Activated T-helper 17 cell treated with anti-CD3 and anti-CD28 coated beads, Interleukin-2, amount 50 U/mL, for 72 hours (primary cell): ENCODE results near the gene RNF144B. TPM values are rescaled to one million over a fixed set of nuclear protein-coding genes. Genes with fewer than 3 reads are reported as not detected.
"Not testable (repeated sequence)": the region's sequence is repeated elsewhere in the genome, so short reads cannot be mapped to it uniquely, and the experiment has no call there.

Source experiments
- ATAC-seq: fragments of 150-1000 bp; cut with Tn5 transposase; replicated peaks from 2 replicates; pipeline ENCODE4 v1.10.0; 2021; ENCODE audit warnings: mild to moderate bottlenecking, moderate library complexity
- H3K27ac Mint-ChIP-seq: one replicate; pipeline ENCODE4 v1.8.0; 2022; ENCODE audit warnings: mixed read lengths
- H3K27me3 Mint-ChIP-seq: one replicate; pipeline ENCODE4 v1.8.0; 2022; ENCODE audit warnings: mixed read lengths
- H3K36me3 Mint-ChIP-seq: one replicate; pipeline ENCODE4 v1.8.0; 2022; ENCODE audit warnings: low read depth, mild to moderate bottlenecking, mixed read lengths
- H3K4me1 Mint-ChIP-seq: one replicate; pipeline ENCODE4 v1.8.0; 2022; ENCODE audit warnings: mixed read lengths
- H3K4me3 Mint-ChIP-seq: one replicate; pipeline ENCODE4 v1.8.0; 2022; ENCODE audit warnings: mild to moderate bottlenecking, mixed read lengths
- H3K9me3 Mint-ChIP-seq: one replicate; pipeline ENCODE4 v1.8.0; 2022; ENCODE audit warnings: mixed read lengths
- total RNA-seq, 2 donors: library from RNA; stranded (reverse); gene quantifications; one replicate each; pipeline ENCODE4 v1.2.3, GENCODE V29; 2022

Gene RNF144B
- total RNA-seq, 2 donors from 2014 or later = 0.93 to 1.4 TPM

DNA sequence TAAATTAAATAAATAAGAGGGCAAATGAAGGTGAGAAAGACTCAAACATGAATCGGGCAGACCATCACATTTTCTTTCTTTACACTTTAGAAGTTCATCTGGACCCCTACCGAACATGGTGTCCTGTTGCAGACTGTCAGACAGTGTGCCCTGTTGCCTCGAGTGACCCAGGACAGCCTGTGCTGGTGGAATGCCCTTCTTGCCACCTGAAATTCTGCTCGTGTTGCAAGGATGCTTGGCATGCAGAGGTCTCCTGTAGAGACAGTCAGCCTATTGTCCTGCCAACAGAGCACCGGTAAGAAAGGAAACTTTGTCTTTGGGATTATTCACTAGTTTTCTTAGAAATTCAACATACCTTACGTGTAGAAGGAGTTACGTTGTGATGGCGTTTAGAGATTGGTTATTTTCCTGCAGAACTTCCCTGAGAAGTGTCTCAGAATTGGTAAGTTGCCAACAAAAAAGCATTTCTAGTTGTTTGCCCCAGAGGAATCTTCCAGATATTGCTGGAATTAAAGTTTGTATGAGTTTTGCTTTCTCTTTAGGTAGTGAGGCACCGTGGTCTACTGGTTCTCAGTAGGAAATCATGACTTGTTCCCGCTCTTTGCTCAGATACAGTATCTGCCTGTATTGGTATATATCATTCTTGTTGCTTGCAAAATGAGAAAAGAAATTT is 70.1 kb downstream of the RNF144B start:
- Mint-ChIP-seq H3K27ac (no peak overlapping the region), H3K4me1 (no peaks in the 10 kb centered on the region), H3K9me3 (no peaks in the 10 kb centered on the region), H3K36me3 (peaks cover 16% of the 10 kb centered on the region), H3K4me3 (no peak overlapping the region), H3K27me3 (no peaks in the 10 kb centered on the region)
- no peak for ATAC-seq

DNA sequence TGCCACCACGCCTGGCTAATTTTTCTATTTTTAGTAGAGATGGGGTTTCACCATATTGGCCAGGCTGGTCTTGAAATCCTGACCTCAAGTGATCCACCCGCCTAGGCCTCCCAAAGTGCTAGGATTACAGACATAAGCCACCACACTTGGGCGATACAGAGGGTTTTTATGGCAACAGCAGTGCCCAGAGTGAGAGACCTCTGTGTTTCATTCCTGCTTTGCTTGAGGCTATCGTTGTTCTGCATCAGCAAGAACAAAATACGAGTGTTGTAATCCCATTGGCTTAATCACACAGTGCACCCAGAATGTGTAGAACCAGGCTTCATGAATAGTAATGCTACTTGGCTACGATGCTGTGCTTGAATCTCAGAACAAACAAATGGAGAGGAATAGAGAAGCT is 70.9 kb downstream of the RNF144B start:
- ATAC-seq, H3K27ac Mint-ChIP-seq, H3K27me3 Mint-ChIP-seq, H3K4me1 Mint-ChIP-seq, H3K9me3 Mint-ChIP-seq, H3K4me3 Mint-ChIP-seq: not testable (repeated sequence)
- peaks cover 17% of the 10 kb centered on the region for H3K36me3 Mint-ChIP-seq

DNA sequence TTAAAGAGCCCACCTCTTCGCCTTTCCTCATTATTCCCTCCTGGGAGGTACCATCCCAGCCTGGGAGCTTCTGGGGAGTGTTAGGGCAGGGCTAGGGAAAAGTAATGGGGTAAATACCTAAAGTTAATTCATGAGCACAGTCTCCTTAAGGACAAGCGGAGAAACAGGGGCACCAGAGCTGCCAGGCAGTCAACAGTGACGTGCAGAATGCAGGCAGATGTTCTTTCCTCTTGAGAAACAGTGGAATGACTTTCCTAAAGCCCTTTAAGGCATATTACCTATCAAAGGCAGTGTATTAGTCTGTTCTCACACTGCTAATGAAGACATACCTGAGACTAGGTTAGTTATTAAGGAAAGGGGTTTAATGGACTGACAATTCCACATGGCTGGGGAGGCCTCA is 76.3 kb downstream of the RNF144B start:
- no peak for ATAC-seq

DNA sequence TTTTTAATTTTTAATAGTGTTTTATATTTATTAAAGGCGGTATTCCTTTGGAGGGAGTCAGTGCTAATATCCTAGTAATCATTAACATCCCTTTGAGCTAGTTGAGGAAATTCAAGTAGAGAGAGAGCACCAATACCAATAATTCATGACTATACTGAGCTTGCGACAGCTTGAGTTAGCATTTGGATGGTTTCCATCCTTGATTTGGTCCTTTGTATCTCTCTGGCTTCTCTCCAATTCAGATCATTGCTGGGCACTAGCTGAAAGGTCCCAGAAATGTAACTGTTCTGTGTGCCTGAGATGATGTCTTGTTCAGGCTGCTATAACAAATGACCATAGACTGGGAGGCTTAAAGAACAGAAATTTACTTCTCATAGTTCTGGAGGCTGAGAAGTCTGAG is 77.0 kb downstream of the RNF144B start:
- no peaks in the 10 kb centered on the region for H3K9me3 Mint-ChIP-seq
- ATAC-seq = no peak
- H3K4me3 Mint-ChIP-seq = no peak overlapping the region
- H3K27me3 Mint-ChIP-seq = no peaks in the 10 kb centered on the region
- H3K4me1 Mint-ChIP-seq = no peaks in the 10 kb centered on the region
- no peak overlapping the region for H3K27ac Mint-ChIP-seq
- H3K36me3 Mint-ChIP-seq = peaks cover 32% of the 10 kb centered on the region

More for the DNA sequence above, 76.3 kb downstream of the RNF144B start:
- no peak overlapping the region for H3K4me3 Mint-ChIP-seq
- H3K36me3 Mint-ChIP-seq = peaks cover 32% of the 10 kb centered on the region
- no peaks in the 10 kb centered on the region for H3K9me3 Mint-ChIP-seq
- no peaks in the 10 kb centered on the region for H3K4me1 Mint-ChIP-seq
- no peaks in the 10 kb centered on the region for H3K27me3 Mint-ChIP-seq
- H3K27ac Mint-ChIP-seq = no peak overlapping the region

DNA sequence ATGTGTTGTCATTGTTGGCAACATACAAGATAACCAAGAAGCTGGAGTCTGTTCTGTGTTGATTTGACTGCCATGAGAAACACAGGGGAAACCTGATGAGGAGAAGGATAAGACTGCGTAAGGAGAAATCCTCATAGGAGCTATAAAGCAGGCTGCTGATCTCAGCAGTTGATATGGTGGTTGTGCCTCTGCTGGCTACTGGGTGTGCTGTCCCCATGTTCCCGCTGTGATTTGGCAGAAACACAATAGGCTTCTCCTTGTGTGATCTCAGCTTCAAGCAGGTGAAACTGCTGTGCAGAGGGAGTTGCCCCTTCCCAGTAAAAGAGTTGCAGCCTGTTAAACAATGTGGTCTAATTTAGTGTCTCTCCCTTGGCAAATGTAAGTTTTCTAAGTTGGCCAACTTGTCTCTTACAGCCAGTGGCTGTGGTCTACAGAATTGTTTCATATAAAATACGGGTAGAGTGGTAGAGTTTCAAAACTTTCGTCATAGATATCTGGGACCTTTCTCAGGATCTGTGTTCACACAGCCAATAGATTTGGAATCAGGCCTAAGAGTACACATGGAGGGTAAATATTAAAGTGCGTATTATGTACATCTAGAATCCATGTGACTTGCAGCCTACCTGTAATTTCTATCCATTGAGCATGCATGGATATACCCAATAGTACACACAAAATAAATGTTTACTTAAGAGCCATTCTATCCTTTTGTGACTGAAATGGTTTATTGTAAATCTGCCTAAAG is 78.4 kb downstream of the RNF144B start:
- ATAC-seq = no peak
- H3K4me1 Mint-ChIP-seq = no peaks in the 10 kb centered on the region
- H3K27me3 Mint-ChIP-seq = no peaks in the 10 kb centered on the region
- no peak overlapping the region for H3K27ac Mint-ChIP-seq
- peaks cover 20% of the 10 kb centered on the region for H3K36me3 Mint-ChIP-seq
- no peaks in the 10 kb centered on the region for H3K9me3 Mint-ChIP-seq
- no peak overlapping the region for H3K4me3 Mint-ChIP-seq

DNA sequence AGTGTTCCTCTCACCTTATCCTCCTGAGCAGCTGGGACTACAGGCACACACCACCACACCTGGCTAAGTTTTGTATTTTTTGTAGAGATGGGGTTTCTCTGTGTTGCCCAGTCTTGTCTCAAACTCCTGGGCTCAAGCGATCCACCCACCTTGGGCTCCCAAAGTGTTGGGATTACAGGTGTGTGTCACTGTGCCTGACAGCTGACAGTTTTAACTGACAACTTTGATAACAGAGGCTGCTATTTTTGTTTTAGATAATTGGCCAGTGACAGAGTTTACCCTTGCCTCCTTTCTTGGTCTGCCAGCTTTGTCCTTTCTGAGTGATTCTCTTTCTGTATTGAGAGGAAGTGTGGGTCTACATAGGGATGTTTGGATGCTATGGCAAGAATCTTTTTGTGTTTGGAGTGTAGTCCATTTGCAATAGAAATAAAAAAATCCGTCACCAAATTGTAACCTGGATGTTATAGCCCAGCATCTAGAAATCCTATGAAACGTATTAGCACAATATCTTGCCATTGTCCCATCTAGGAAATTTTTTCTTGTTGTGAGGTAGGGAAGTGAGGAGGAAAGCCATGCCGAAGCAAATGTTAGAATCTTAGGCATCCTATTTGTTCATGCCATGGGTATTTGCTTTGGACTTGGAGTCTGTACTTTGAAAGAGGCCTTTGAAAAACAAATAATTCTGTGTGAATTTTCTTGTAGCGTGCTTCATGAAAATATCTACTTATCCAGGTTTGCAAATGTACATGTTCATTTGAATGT is 80.8 kb downstream of the RNF144B start:
- Mint-ChIP-seq H3K4me3 (no peak overlapping the region), H3K27me3 (no peaks in the 10 kb centered on the region), H3K27ac (no peak overlapping the region), H3K9me3 (no peaks in the 10 kb centered on the region), H3K36me3 (peaks cover 16% of the 10 kb centered on the region), H3K4me1 (no peaks in the 10 kb centered on the region)
- no peak for ATAC-seq

DNA sequence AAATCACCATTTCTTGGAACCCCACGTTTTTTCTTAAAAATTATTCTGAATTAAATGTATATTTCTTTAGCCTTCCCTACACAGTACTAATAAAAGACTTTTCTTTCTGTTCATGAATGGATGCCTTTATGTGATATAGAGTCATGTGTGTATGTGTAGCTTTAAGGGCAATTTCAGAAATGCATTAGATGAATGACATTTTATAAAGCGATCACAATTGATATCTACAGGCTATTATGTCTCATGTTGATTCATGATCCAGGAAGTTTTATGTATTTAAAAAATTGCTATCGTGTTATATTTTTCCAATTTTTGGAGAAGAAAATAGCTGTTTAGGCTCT is 81.3 kb downstream of the RNF144B start:
- no peak for ATAC-seq
- Mint-ChIP-seq H3K27me3 (no peaks in the 10 kb centered on the region), H3K4me3 (no peak overlapping the region), H3K27ac (no peak overlapping the region), H3K36me3 (peaks cover 12% of the 10 kb centered on the region), H3K4me1 (no peaks in the 10 kb centered on the region), H3K9me3 (no peaks in the 10 kb centered on the region)

DNA sequence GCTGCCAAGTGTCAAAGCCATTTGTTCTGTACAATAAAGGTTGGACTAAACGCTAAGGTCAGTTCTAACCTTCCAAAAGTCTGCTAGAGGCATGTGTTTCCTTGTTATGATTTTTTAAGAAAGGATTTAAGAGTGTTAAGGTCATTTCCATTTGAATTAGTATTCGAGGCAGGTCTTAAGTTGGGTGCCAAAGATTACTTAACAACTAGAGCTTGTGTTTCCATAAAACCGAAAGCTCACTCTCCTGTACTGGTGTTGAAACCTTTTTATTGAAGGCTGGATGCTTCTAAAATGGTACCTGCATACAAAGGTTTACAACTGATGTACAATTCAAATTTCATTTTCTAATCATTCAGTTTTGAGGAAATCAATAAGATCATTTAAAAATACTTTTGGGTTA is 82.4 kb downstream of the RNF144B start:
- Mint-ChIP-seq H3K9me3 (no peaks in the 10 kb centered on the region), H3K27ac (no peak overlapping the region), H3K36me3 (peaks cover 7% of the 10 kb centered on the region), H3K27me3 (no peaks in the 10 kb centered on the region), H3K4me3 (no peak overlapping the region), H3K4me1 (no peaks in the 10 kb centered on the region)
- no peak for ATAC-seq

DNA sequence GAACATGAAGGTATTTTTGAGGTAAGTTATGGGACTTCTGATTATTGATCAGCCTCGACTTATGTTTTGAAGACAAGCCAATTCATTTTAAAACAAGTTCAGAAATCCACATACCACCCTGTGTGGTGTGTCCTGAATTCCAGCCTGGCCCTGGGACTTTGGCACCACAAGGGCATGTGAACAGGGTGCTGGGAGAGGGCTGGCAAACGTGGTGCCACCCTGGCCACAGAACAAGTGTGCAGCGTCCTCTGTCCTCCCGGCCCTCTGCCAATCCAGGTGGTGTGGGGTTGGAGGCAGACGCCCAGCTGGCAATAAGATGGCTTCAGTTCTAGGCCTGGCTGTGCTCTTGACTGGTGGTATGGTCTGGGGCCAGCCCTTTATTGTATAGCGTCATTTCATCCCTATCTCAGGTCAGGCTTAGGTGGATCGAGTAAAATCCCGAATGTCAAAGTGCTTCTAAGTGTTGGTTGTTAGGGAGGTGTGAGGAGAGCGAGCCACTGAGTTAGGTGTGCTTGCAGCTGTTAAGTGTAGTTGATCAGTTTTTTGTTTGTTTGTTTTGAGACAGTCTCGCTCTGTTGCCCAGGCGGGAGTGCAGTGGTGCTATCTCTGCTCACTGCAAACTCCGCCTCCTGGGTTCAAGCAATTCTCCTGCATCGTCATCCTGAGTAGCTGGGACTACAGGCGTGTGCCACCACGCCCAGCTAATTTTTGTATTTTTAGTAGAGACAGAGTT is 84.2 kb downstream of the RNF144B start:
- Mint-ChIP-seq H3K9me3 (no peaks in the 10 kb centered on the region), H3K27ac (no peak overlapping the region), H3K4me1 (no peaks in the 10 kb centered on the region), H3K36me3 (no peaks in the 10 kb centered on the region), H3K4me3 (no peak overlapping the region), H3K27me3 (peaks cover 2% of the 10 kb centered on the region)
- ATAC-seq = no peak

DNA sequence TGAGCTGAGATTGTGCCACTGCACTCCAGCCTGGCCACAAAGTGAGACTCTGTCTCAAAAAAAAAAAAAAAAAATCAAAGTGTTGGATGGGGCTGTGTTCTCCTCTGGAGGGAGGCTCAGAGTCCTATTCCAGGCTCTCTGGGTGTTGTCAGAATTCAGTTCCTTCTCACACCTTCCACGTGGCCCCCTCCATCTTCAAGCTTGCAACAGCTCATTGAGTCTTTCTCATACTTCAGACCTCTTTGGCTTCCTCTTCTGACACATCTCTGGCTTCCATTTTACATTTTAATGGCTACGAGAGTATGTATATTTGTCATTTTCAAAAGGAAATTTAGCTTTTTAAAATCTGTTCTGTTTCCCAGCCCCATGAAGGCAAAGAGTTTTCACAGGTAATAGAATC is 85.8 kb downstream of the RNF144B start:
- no peak overlapping the region for H3K4me3 Mint-ChIP-seq
- H3K4me1 Mint-ChIP-seq = no peaks in the 10 kb centered on the region

DNA sequence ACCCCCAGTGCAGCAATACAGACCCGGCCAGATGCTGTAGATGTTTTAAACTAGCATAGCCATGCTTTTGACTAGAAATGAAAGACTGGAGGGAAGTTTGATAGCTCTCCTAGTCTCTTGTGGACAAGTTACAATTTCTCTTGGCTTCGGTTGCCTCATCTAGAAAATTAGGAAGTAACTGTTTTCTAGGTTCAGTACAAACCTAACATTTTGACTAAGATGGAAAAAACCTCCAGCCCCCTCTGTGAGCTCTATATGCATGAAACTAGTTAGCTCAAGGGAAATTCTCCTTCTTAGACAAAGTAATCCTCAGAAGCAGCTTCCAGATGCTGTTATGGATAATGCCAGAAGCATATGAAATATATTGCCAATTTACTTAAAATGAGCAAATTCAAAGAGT is 86.6 kb downstream of the RNF144B start:
- H3K4me3 Mint-ChIP-seq = no peak overlapping the region
- no peaks in the 10 kb centered on the region for H3K4me1 Mint-ChIP-seq
- no peaks in the 10 kb centered on the region for H3K9me3 Mint-ChIP-seq

More for the DNA sequence above, 85.8 kb downstream of the RNF144B start:
- H3K27me3 Mint-ChIP-seq = peaks cover 4% of the 10 kb centered on the region
- no peaks in the 10 kb centered on the region for H3K9me3 Mint-ChIP-seq
- no peak overlapping the region for H3K27ac Mint-ChIP-seq
- H3K36me3 Mint-ChIP-seq = no peaks in the 10 kb centered on the region
- ATAC-seq = no peak

DNA sequence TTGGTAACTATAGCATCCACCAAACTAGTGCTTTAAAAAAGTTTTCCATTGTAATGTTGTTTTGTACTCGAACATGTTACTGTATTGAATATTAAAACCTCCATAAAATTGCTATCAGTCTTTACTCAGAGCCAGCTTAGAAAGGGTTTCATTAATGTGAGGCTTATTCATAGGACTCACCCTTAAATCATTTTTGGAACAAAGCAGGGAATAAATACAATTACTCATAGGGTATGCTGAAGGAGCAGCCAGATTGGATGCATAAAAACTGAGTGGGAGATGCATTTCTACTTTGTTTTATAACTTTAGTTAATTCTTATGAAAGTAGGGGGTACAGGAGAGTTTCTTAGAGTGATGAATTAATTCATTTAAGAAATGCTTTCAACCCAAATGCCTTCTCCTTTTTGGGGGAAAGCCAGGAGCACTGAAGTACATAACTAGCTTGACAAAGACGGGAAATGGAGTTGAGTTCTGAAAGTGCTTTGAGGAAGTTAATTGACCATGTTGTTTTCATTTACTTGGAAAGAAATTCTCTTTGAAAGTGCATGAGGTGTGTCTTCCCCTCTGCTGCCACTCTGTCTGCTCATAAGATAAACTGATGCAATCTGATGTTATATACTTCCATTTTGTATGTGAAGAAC is 90.3 kb downstream of the RNF144B start:
- Mint-ChIP-seq H3K36me3 (no peaks in the 10 kb centered on the region), H3K9me3 (no peaks in the 10 kb centered on the region), H3K4me1 (no peaks in the 10 kb centered on the region), H3K27me3 (peaks cover 8% of the 10 kb centered on the region), H3K27ac (no peak overlapping the region), H3K4me3 (no peak overlapping the region)
- ATAC-seq = no peak

More for the DNA sequence above, 86.6 kb downstream of the RNF144B start:
- H3K36me3 Mint-ChIP-seq = no peaks in the 10 kb centered on the region
- no peak overlapping the region for H3K27ac Mint-ChIP-seq
- no peak for ATAC-seq
- peaks cover 4% of the 10 kb centered on the region for H3K27me3 Mint-ChIP-seq

DNA sequence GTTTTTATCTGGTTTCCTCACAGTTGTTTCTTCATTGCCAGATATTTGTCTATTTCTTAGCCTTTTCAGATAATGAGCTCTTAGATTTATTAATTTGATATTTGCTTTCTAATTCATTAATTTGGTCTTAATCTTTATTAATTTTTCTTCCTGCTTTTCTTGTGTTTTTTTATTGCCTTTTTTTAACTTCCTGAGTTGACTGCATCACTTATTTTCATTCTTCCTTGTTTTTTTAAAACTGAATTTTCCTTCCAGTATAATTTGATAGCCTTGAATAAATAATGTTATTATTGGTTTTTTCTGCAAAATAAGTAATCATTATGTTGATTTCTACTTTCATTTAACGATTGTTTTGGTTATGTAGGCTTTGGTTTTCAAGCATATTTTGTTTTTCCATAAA is 91.5 kb downstream of the RNF144B start:
- Mint-ChIP-seq H3K27me3 (peaks cover 18% of the 10 kb centered on the region), H3K4me3 (no peak overlapping the region), H3K9me3 (no peaks in the 10 kb centered on the region), H3K36me3 (no peaks in the 10 kb centered on the region), H3K27ac (no peak overlapping the region), H3K4me1 (no peaks in the 10 kb centered on the region)
- ATAC-seq = no peak

DNA sequence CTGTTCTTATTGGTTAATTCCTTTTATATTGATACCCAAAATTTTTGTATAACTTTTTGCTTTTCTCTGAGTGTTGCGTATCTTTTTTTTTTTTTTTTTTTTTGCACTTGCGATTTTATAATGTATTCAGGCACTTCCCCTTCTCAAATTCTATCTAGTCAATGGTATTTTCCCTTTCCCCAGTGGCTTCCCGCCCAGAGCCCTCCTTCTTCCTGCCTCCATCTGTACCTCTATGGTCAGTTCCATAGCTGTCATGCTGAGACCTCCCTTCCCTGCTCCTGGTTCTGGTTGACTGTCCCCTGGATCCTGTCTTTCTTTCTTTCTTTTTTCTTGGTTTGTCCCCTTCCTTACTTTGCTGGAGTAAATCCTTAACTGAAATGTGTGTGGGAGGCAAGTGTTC is 94.7 kb downstream of the RNF144B start:
- H3K27ac Mint-ChIP-seq = no peak overlapping the region
- H3K4me1 Mint-ChIP-seq = peaks cover 4% of the 10 kb centered on the region
- no peak overlapping the region for H3K4me3 Mint-ChIP-seq
- no peaks in the 10 kb centered on the region for H3K9me3 Mint-ChIP-seq
- H3K36me3 Mint-ChIP-seq = no peaks in the 10 kb centered on the region
- ATAC-seq = no peak
- H3K27me3 Mint-ChIP-seq = peaks cover 26% of the 10 kb centered on the region
